Raji (cell line): ENCODE data around the gene AOPEP.

Source experiments
- POLR2A ChIP-seq: IDR thresholded peaks from 2 replicates; pipeline ENCODE4 v1.6.1; 2011; ENCODE audit warnings: low read depth, low read length, control low read depth; ENCODE audit not compliant: insufficient read depth

AOPEP gene

DNA sequence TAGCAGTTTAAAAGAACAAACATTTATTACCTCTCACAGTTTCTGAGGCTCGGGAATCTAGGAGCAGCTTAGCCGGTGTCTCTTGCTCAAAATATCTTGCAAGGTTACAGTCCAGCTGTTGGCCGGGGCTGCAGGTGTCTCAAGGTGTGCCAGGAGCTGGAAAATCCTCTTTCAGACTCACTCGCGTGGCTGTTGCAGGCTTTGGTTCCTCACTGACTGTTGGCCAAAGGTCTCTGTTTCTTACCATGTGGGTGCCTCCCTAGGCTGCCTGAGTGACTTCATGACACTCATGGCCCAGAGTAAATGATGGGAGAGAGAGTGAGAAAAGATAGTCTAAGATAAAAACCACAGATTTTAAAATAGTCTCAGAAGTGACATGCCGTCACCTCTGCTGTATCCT lies 43.8 kb downstream of the AOPEP start:
- no peak for TF ChIP-seq POLR2A

DNA sequence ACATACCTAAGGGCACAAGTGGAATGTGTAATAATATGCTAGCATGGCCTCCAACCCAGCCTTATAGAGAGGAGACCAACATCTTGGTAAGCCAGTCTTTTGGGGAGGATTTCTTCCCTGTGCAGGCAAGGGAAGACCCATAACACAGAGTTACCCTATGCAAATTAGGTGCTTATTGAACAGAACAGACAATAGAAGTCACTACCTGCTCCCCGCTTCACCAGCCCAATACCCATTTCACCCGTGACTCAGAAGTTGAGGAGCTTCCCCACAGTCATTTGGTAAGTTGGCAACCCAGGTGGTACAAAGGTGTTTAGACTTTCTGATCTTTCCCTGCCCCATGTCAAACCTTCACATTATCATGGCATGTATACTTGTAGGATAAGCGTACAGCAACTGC lies 44.6 kb downstream of the AOPEP start:
- no peak for TF ChIP-seq POLR2A

DNA sequence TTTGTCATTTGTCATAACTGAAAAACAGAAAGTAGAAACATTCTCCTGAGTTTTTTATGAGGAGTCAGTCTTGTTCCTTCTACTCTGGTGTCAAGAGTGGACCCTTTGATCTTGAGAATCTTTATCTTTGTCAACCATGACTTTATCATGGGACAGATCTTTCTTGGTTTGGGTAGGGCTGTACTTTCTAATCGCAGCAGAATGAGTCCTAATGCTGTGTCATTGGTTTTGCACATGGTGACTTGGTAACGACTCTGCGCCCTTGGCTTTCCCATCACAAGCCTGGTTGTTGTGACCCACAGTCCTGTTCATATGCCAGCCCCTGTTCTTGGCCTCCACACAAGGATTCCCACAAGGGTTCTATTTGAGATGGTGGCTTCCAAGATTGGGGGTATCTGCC lies 45.6 kb downstream of the AOPEP start:
- TF ChIP-seq POLR2A = no peak

DNA sequence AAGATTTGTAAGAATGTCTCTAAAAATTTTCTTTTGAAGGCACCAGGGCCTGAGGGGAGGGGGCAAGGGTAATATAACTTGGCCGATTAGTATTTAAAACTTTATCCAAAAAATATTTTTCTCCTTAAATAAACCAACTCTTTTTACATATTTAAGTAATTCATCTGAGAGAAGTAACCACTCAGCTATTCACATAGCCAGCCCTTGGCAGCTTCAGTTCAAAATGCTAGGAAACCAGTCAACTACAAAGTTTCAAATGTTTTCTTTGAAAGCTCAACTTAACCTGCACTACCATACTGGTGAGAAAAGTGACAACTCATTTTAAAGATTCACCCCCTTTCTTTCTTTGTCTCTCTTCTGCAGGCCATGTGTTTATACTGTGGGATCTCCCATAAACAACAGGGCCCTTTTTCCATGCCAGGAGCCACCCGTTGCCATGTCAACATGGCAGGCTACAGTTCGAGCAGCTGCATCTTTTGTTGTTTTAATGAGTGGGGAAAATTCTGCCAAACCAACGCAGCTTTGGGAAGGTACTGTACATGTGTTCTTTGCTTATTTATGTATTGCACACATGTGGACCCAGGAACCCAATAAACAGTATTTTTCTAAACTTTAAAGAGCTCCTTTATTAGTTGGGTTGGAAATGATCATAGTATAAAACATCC lies 46.3 kb downstream of the AOPEP start:
- no peak for TF ChIP-seq POLR2A

DNA sequence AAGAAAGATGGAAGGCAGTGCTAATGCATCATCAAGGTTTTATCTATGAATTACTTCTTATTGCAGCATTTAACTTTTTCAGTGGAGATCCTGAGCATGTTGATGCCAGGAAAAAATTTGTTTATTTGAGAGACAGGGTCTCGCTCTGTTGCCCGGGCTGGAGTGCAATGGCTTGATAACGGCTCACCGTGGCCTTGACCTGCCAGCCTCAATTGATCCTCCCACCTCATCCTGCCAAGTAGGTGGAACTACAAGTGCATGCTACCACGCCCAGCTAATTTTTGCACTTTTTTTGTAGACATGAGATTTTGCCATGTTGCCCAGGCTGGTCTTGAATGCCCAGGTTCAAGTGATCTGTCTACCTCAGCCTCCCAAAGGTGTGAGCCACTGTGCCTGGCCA lies 47.2 kb downstream of the AOPEP start:
- no peak for TF ChIP-seq POLR2A

DNA sequence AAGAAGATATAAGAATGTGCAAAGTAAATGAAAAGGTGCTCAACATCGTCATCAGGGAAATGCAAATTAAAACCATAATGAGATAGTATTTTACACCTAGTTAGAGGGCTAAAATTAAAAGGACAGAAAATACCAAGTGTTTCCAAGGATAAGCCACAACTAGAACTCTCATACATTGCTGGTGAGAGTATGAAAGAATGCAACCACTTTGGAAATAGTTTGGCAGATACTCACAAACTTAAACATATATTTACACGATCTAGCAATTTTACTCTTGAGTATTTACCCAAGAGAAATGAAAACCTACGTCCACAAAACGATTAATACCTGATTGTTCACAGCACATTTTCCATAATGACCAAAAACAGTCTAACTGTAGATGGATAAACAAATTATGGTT lies 51.5 kb downstream of the AOPEP start:
- no peak for TF ChIP-seq POLR2A

DNA sequence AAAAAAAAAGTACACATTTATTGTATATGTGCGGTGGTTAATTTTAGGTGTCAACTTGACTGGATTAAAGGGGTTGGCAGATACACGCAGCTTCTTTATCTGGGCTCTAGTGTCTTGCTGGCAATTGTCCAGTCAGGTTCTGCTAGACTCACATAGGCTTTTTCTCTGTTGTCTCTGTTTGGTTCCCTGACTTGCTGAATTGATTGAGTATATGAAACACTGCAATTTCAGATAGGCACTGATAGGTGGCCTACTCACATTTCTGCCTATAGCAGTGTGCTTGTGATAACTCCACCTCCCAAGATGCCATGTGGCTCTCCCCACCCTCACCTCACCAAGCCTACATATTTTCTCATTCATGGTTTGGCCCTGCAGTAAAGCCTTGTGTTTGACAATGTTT lies 52.5 kb downstream of the AOPEP start:
- no peak for TF ChIP-seq POLR2A

DNA sequence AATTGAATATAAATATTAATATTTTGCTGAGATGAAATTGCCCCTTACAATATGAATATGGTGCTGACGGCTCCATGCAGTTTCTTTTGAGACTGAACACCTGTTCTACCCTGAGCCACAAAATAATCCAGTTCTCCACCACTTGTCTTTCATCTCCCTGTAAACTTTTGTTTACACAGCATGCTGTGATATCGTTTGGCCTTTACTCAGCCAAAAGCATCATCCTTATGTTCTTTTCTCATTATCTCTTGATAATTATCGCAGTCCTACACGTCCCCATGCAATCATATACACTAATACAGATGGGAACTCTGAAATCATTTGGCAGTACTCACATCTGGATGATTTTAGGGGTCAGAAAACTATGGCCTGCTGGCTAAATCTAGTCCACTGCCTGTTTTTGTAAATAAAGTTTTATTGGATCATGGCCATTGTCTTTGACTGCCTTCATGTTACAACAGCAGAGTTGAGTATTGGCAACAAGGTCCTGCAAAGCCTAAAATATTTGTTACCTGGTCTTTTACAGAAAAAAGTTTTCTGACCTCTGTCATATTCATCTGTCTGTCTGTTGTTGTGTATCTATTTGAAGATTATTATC lies 53.3 kb downstream of the AOPEP start:
- no peak for TF ChIP-seq POLR2A

DNA sequence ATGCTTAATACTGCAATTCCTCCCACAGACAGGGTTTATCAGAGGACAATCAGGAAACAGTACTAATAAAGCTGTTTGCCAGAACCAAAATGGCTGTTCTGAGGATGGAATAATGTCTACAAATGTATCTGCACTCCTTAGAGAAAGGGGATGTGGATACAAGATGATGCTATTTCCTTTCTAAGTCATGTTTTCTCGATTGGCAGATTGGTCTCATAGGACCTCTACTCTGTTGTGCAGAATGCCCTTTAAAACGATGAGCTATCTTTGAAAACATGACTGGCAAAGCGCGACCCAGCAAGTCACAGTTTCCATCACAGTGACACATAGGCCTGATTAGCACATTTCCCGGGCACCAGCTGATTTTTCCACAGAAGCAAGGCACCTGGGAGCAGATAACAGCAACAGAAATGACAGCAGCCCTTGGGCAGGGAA lies 54.0 kb downstream of the AOPEP start:
- no peak for TF ChIP-seq POLR2A

DNA sequence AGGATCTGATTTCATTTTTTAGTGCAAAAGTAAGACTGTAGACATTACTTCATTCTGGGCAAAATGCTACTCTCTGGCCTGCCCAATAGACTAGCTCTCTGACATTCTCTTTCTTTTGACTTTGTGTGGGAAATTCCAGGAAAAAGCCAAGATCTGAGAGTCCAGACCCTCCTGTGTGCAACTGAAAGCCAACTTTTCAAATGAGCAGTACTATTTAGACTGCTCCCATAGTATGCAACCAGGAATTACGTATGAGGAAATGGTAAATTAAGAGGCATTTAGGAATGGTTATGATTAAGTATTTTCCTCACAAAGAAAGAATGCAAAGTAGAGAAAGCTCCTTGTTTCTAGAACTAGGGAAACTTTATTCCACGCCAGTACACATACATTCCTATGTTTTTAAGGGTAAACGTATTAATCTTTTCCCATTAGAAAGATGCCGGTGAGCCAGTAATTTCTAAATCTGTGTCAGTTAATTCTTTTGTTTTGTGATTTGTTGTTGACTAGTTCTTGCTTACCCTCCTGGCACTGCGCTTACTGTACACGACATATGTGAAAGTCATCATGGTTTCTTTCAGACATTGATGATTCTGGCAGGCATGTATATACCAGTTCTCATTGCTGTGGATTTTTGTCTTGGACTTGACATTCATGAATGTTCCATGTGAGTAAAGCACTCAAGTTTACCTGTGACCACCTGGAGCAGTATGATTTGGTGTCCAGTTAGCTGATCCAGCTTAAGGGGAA lies 56.0 kb downstream of the AOPEP start:
- TF ChIP-seq POLR2A = no peak

DNA sequence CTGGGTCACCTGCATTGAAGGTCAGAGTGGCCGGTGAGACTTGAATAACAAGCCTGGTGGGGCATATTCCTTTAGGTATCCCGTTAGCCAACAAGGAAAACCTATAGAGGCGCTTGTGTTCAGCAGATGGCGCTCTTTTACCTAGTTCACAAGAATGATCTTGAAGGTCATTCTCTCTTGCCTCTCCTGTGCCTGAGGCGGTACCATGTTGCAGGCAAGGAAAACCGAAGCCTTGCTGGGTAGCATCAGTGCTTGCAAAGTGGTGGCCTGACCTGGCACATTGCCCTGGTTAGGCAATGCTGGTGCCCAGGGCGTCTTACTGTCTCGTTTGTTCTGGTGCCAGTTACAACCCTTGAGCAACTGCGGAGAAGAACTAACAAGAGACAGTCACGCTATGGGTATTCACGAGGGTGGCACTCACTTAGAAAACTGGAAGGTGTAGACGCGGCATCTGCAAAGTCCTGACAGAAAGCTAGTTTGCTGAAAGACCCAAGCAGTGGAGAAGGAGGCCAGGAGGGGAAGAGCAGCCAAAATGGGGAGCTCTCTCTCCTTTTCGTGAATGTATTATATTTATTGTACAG lies 56.7 kb downstream of the AOPEP start:
- TF ChIP-seq POLR2A = no peak

DNA sequence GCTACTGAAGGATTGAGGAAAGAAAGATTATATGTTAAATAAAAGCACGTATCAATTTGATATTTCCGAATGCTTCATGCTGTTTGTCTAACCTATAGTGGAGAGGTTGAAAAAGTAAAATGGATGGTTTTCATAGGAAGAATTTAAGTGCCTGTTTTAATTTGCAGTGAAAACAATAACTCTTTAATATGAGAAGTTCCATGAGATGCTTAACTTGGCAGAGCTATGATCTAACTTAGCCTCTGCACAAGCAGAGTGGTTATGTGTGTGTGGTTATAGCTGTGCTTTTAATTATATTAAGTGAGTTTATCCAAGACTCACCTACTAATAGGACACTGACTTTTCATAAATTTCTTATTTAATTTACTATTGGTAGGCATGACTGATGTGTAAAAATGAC lies 57.4 kb downstream of the AOPEP start:
- TF ChIP-seq POLR2A = no peak

DNA sequence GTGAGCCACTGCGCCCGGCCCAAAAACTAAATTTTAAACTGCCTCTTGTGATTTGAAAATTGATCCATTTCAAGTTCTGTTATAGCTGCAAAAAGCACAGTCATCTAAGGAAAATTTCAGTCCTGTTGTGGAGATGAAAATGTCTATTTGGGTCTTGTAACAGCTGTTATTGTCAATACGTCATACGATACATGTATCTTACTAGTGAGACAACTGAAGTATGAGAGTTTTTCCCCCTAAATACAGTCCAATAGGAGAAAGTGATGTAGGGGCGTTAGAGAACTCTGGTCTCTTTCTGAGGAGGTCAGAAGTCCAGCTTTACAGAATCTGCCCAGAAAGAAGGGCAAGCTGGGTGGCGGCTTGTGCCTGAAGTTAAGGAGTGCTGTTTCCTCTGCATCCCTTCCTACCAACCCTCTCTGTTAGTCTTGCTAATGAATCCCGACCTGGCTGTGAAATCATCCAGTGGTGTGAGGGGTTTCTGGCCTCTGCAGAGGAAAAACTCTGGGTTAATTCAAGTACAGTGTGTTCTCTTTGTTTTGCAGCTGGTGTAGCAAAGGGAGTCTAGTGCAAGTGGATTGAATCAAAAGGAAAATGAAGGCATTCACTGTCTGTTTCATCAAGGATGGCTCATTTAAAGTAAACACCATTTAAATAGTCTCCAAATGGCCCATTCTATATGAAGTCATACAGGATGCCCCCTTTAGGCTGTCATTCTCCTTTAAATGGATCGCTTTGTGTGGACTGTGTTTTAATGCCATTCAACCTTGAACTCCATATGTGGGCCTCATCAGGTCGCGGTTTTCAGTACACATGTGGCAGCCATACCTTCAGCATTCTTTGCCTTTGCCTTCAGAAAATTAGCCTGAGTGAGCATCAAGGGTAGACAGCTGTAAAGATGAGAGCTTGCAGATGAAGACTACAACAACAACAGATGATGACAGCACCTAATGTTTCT lies 59.0 kb downstream of the AOPEP start:
- TF ChIP-seq POLR2A = no peak

DNA sequence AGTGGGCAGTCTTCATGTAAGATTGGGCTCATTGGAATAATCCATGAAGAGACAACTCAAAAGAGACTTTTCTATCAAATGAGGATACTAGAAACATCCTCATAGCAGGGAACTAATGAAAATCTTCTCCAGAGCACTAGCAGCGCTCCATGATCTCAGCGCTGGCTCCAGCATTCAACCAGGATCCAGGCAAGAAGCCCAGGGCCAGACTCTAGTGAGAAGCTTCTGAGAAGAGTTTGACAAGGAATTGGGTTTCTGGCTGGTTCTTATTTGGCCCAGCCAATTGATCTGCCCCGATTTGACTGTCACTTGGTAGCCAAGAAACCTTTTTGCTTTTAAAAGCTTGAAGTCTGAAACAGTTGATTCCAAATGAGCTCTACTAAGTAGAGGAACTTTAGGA lies 60.1 kb downstream of the AOPEP start:
- no peak for TF ChIP-seq POLR2A

DNA sequence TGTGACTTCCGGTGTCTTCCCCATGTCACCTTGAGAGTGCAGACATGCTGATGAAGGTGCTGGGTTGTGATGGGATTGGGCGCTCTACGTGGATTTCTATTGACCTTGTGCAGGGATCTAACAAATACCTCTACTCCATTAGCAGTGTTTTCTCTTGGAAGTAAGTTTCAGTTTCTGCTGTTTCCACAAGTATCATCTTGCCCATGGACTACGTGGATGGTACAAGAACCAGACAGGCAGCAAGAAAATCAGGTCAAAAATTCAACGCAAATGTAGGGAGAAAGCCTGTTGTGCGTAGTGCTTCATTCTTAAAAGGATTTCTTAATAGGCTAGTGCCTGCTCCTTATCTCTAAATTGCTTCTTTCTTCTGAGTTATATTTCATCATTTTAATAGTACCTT lies 60.8 kb downstream of the AOPEP start:
- no peak for TF ChIP-seq POLR2A
